ENCODE results near the gene LYSET.
"Not testable (repeated sequence)": the region's sequence is repeated elsewhere in the genome, so short reads cannot be mapped to it uniquely, and the experiment has no call there.

The LYSET gene

GRCh38 chr14:93184391-93185348 lies at the start of gene LYSET, which contains the start of gene MOAP1:
Gene LYSET, plus strand, starts transcription at chr14:93185317. Its CDS starts 89 bp downstream, at chr14:93185406.
Gene MOAP1, minus strand, starts transcription at chr14:93184897. Its CDS starts 655 bp downstream, at chr14:93184242.
- peak; percentile 75 for DNase-seq

- DNase-seq, result no peak
These were observed 49.7 kb upstream of the LYSET start for GRCh38 chr14:93135399-93135798.

- DNase-seq, result no peak
These were observed 49.1 kb upstream of the LYSET start for GRCh38 chr14:93136009-93136408.

DNA sequence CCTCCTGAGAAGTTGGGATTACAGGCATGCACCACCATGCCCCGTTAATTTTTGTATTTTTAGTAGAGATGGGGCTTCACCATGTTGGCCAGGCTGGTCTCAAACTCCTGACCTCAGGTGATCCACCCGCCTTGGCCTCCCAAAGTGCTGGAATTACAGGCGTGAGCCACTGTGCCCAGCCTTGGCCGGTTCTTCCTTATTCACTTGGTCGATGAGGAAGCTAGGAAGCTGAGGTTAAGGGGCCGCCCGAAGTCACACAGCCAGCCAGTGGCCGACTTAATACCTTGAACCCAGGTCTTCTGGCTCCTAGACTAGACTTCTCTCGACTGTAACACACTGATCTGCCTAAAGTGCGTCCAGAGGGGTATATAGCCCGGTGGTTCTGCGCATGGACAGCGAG lies 48.6 kb upstream of the LYSET start:
- not testable (repeated sequence) for DNase-seq

DNA sequence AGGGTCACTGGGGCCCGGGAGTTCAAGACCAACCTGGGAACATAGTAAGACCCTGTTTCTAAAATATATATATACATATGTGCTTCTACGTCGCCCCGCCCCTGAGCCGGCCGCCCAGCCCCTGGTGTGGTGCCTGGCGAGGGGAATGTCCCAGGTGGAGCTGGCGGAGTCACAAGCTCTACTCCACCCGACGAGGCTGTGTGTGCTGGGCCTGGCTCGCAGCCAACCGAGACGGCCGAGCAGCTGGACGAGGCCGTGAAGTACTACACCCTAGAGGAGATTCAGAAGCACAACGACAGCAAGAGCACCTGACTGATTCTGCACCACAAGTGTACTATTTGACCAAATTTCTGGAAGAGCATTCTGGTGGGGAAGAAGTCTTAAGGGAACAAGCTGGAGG lies 47.3 kb upstream of the LYSET start:
- DNase-seq, result peak; percentile 42

- DNase-seq, result no peak
These were observed 42.1 kb upstream of the LYSET start for GRCh38 chr14:93142854-93143652.

DNA sequence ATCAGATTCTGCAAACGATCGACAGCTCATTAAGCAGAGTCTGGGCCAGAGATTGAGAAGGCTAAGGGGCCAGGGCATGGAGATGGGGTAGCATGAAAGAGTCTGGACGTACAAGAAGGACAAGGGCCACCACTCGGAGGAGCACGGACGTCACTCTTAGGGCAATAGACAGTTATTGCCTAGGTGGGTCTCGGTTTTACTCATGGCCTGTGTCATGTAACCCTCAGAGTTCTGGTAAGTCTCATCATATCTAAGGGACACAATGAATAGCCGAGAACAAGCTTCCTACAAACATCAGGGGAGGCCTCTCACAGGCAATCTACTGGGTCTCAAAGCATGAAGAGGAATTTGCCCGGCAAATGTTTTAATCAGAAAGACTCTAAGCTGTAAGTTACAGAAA lies 39.0 kb upstream of the LYSET start:
- DNase-seq, result no peak

DNA sequence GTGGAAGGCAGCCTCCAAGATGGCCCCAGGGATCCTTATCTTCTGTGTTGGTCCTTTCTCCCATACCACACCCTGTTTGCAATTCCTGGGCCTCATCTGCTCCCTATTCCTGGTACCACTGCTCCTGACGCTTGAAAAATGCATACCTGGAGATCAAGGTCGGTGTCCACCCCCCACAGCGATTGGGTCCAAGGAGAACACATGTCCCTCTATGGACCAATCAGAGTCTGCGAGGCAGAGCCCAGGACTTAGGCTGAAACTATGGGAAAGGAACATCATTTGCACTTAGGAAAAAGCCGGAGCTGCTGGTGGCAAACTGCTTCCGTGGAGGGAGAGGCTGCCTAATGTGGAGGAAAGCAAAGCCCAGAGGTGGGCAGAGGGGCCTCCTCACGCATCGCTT lies 36.1 kb upstream of the LYSET start:
- no peak for DNase-seq

GRCh38 chr14:93150227-93151208 lies 34.6 kb upstream of the LYSET start:
- no peak for DNase-seq

- DNase-seq, result no peak
These were observed 32.0 kb upstream of the LYSET start for GRCh38 chr14:93153121-93153520.

GRCh38 chr14:93155667-93156066 lies 29.4 kb upstream of the LYSET start:
- no peak for DNase-seq

- DNase-seq, result no peak
These were observed 28.3 kb upstream of the LYSET start for GRCh38 chr14:93156693-93157369.

- not testable (repeated sequence) for DNase-seq
These were observed 26.8 kb upstream of the LYSET start for GRCh38 chr14:93158349-93158748.

- not testable (repeated sequence) for DNase-seq
These were observed 25.3 kb upstream of the LYSET start for GRCh38 chr14:93159625-93160352.

DNA sequence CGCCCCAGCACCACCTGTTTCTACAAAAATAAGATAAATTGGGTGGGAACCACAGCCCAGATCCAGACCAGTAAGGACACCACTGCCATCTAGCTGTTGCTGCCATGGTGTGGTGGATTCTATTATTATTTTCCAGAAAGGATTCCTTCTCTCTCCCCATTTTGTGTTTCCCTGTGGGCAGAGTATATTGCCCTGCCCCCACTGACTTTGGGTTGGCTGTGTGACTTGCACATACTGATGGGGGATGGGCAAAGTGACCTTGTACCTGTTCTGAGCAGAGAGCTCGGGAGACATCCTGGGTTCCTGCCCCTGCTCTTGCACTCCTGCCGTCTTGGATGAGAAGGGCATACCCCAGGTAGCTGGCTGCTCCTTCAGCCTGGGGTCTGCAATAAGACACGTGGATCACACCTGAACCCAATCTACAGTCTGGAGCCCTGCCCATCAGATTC lies 24.7 kb upstream of the LYSET start:
- peak; percentile 78 for DNase-seq

GRCh38 chr14:93161411-93161940 lies 23.6 kb upstream of the LYSET start:
- no peak for DNase-seq

GRCh38 chr14:93163564-93163963 lies 21.6 kb upstream of the LYSET start:
- DNase-seq, result peak; percentile 86

- DNase-seq, result not testable (repeated sequence)
These were observed 19.5 kb upstream of the LYSET start for GRCh38 chr14:93165271-93166265.

DNA sequence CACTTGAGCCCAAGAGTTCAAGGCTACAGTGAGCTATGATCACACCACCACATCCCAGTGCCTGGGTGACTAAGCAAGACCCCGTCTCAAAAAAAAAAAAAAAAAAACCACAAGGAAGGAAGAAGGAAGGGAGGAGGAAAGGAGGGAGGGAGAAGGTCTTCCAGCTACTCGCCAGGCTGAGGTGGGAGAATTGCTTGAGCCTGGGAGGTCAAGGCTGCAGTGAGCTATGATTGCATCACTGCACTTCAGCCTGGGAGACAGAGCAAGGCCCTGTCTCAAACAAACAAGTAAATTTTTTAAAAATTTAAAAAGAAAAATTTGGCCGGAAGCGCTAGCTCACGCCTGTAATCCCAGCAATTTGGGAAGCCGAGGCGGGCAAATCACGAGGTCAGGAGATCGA lies 16.5 kb upstream of the LYSET start:
- DNase-seq, result not testable (repeated sequence)

All from hematopoietic multipotent progenitor cell treated with erythropoietin and hydrocortisone succinate and interleukin-3 and kit ligand, for 8 days (in vitro differentiated cells).